ENCODE results near the gene CUL3.

CUL3 gene

GRCh38 chr2:224507789-224508188 lies 77.4 kb downstream of the CUL3 start:
- TF ChIP-seq TAF1 (IDR thresholded peaks at IDR 0.05; ENCODE audit: borderline replicate concordance, insufficient read depth, low read length): no peak

- TF ChIP-seq TAF1 (IDR thresholded peaks at IDR 0.05; ENCODE audit: borderline replicate concordance, insufficient read depth, low read length): no peak
- no peak for TF ChIP-seq POLR2AphosphoS5 (IDR thresholded peaks at IDR 0.05; ENCODE audit: low read depth, low read length)
Measured at GRCh38 chr2:224506494-224506893, 78.7 kb downstream of the CUL3 start.

GRCh38 chr2:224498991-224499390 lies 86.2 kb downstream of the CUL3 start:
- no peak for TF ChIP-seq POLR2AphosphoS5 (IDR thresholded peaks at IDR 0.05; ENCODE audit: low read depth, low read length)
- no peak for TF ChIP-seq REST (IDR thresholded peaks at IDR 0.05; ENCODE audit: insufficient read depth in 1 of 2, low read depth in 2 of 2, low read length in 2 of 2)
- TF ChIP-seq TAF1 (IDR thresholded peaks at IDR 0.05; ENCODE audit: borderline replicate concordance, insufficient read depth, low read length): no peak
- no peak for TF ChIP-seq SIN3A (IDR thresholded peaks at IDR 0.05; ENCODE audit: borderline replicate concordance, insufficient read depth, low read length)
- TF ChIP-seq FOXP2 (optimal IDR thresholded peaks at IDR 0.05; ENCODE audit: borderline replicate concordance, extremely low read depth, extremely low read length, insufficient read depth): no peak

- TF ChIP-seq TAF1 (IDR thresholded peaks at IDR 0.05; ENCODE audit: borderline replicate concordance, insufficient read depth, low read length) (no peak), REST (IDR thresholded peaks at IDR 0.05; ENCODE audit: insufficient read depth in 1 of 2, low read depth in 2 of 2, low read length in 2 of 2) (no peak), POLR2AphosphoS5 (IDR thresholded peaks at IDR 0.05; ENCODE audit: low read depth, low read length) (no peak), FOXP2 (optimal IDR thresholded peaks at IDR 0.05; ENCODE audit: borderline replicate concordance, extremely low read depth, extremely low read length, insufficient read depth) (no peak), SIN3A (IDR thresholded peaks at IDR 0.05; ENCODE audit: borderline replicate concordance, insufficient read depth, low read length) (no peak)
Measured at GRCh38 chr2:224492531-224492930, 92.6 kb downstream of the CUL3 start.

- TF ChIP-seq SIN3A (IDR thresholded peaks at IDR 0.05; ENCODE audit: borderline replicate concordance, insufficient read depth, low read length) (no peak), TAF1 (IDR thresholded peaks at IDR 0.05; ENCODE audit: borderline replicate concordance, insufficient read depth, low read length) (no peak), REST (IDR thresholded peaks at IDR 0.05; ENCODE audit: insufficient read depth in 1 of 2, low read depth in 2 of 2, low read length in 2 of 2) (no peak), POLR2AphosphoS5 (IDR thresholded peaks at IDR 0.05; ENCODE audit: low read depth, low read length) (no peak), FOXP2 (optimal IDR thresholded peaks at IDR 0.05; ENCODE audit: borderline replicate concordance, extremely low read depth, extremely low read length, insufficient read depth) (no peak)
Measured at GRCh38 chr2:224479826-224480225, 105.3 kb downstream of the CUL3 start.

GRCh38 chr2:224472827-224473226 lies 112.3 kb downstream of the CUL3 start:
- TF ChIP-seq TAF1 (IDR thresholded peaks at IDR 0.05; ENCODE audit: borderline replicate concordance, insufficient read depth, low read length) (no peak), POLR2AphosphoS5 (IDR thresholded peaks at IDR 0.05; ENCODE audit: low read depth, low read length) (no peak), FOXP2 (optimal IDR thresholded peaks at IDR 0.05; ENCODE audit: borderline replicate concordance, extremely low read depth, extremely low read length, insufficient read depth) (no peak), REST (IDR thresholded peaks at IDR 0.05; ENCODE audit: insufficient read depth in 1 of 2, low read depth in 2 of 2, low read length in 2 of 2) (no peak), SIN3A (IDR thresholded peaks at IDR 0.05; ENCODE audit: borderline replicate concordance, insufficient read depth, low read length) (no peak)
